ENCODE measurements around the gene NEDD1. TPM values are rescaled to one million over a fixed set of nuclear protein-coding genes. Genes with fewer than 3 reads are reported as not detected.

The NEDD1 gene
- total RNA-seq, 1 experiment from 2014 or later, result 35.4 TPM

DNA sequence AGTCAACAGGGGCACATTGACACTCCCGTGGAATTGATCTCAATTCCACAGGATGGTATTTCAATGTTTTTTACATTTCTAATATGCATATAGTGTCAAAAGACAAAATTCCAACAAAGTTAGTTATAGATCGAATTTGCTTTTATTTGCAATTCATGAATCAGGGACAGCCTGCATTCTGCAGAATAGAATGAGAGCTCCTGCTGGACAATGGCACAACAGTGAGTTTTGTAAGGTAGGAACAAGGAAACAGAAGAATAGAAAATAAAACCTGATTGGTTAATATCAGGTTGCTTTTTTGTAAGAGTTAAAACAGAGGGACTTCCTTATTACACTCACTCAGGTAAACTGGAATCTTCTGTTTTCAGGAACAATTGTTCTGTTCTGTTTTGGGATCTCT is 32.8 kb upstream of the NEDD1 start:
- H3K4me3 ChIP-seq (ENCODE audit: low read length), result no peak overlapping the region
- H3K27ac ChIP-seq (ENCODE audit: low read length), result no peak overlapping the region
- no peak overlapping the region for H3K9ac ChIP-seq (ENCODE audit: low read length)
- H3K36me3 ChIP-seq (ENCODE audit: insufficient read depth, low read length), result no peaks in the 10 kb centered on the region
- H3K79me2 ChIP-seq (ENCODE audit: low read length), result no peaks in the 10 kb centered on the region
- H3K4me2 ChIP-seq (ENCODE audit: low read depth, low read length, poor library complexity, severe bottlenecking), result no peak overlapping the region
- H4K20me1 ChIP-seq (ENCODE audit: insufficient read depth, low read depth, low read length), result no peaks in the 10 kb centered on the region
- H3K9me2 ChIP-seq (replicated peaks; ENCODE audit: insufficient read depth, low read length), result no peaks in the 10 kb centered on the region
- H3K27me3 ChIP-seq (ENCODE audit: low read length), result no peaks in the 10 kb centered on the region
- no peak for DNase-seq
- H3K4me1 ChIP-seq (ENCODE audit: low read length), result no peaks in the 10 kb centered on the region
- no peak overlapping the region for H2AFZ ChIP-seq (ENCODE audit: low read length)
- no peaks in the 10 kb centered on the region for H3K9me3 ChIP-seq (ENCODE audit: low read length)

DNA sequence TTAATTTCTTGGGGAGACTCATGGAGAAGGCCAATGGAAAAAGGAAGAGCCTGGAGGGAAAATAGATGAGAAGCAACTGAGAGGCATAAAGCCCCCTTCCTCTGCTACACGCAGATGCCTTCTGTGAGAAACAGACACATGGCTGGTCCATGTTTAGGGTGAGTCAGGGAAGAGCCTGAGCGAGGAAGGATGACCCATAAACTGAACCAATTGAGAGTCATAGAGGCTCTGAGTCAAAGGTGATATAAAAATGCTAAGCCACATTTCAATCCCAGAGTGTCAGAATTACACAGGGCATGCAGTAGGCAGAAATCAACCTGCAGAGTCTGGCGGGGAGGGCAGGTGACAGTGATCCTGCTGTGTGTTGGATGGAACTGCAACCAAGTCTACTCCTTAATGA is 30.1 kb upstream of the NEDD1 start:
- Histone ChIP-seq H3K4me1 (ENCODE audit: low read length) (no peaks in the 10 kb centered on the region), H3K9me2 (replicated peaks; ENCODE audit: insufficient read depth, low read length) (no peaks in the 10 kb centered on the region), H3K27me3 (ENCODE audit: low read length) (no peaks in the 10 kb centered on the region), H2AFZ (ENCODE audit: low read length) (no peak overlapping the region), H3K9me3 (ENCODE audit: low read length) (no peaks in the 10 kb centered on the region), H4K20me1 (ENCODE audit: insufficient read depth, low read depth, low read length) (no peaks in the 10 kb centered on the region), H3K4me3 (ENCODE audit: low read length) (no peak overlapping the region), H3K27ac (ENCODE audit: low read length) (no peak overlapping the region), H3K36me3 (ENCODE audit: insufficient read depth, low read length) (no peaks in the 10 kb centered on the region), H3K79me2 (ENCODE audit: low read length) (no peaks in the 10 kb centered on the region), H3K9ac (ENCODE audit: low read length) (no peak overlapping the region), H3K4me2 (ENCODE audit: low read depth, low read length, poor library complexity, severe bottlenecking) (no peak overlapping the region)
- no peak for DNase-seq

DNA sequence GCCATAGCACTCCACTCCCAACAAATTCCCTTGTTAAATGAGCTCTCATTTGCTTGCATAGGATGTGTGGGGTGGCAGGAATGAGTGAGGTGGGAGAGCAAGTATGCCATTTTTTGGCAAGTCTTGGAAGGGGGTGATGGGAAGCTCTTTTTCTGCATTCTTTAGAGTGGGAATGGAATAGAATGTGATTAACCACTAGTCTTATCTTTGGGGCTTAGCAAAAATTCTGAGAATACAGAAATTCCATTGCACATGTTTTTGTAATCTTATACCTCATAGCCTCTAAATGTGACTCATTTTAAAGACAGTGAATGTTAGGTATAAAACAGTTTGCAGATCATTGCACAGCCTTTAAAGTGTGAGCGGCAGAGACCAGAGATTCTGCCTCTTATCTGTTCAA is 28.4 kb upstream of the NEDD1 start:
- no peaks in the 10 kb centered on the region for H3K79me2 ChIP-seq (ENCODE audit: low read length)
- no peak overlapping the region for H3K4me3 ChIP-seq (ENCODE audit: low read length)
- H3K9me3 ChIP-seq (ENCODE audit: low read length), result no peaks in the 10 kb centered on the region
- no peaks in the 10 kb centered on the region for H3K27me3 ChIP-seq (ENCODE audit: low read length)
- H3K4me2 ChIP-seq (ENCODE audit: low read depth, low read length, poor library complexity, severe bottlenecking), result no peak overlapping the region
- H2AFZ ChIP-seq (ENCODE audit: low read length), result no peak overlapping the region
- no peaks in the 10 kb centered on the region for H3K4me1 ChIP-seq (ENCODE audit: low read length)
- no peaks in the 10 kb centered on the region for H4K20me1 ChIP-seq (ENCODE audit: insufficient read depth, low read depth, low read length)
- H3K27ac ChIP-seq (ENCODE audit: low read length), result no peak overlapping the region
- no peaks in the 10 kb centered on the region for H3K9me2 ChIP-seq (replicated peaks; ENCODE audit: insufficient read depth, low read length)
- H3K9ac ChIP-seq (ENCODE audit: low read length), result no peak overlapping the region
- no peaks in the 10 kb centered on the region for H3K36me3 ChIP-seq (ENCODE audit: insufficient read depth, low read length)
- no peak for DNase-seq

DNA sequence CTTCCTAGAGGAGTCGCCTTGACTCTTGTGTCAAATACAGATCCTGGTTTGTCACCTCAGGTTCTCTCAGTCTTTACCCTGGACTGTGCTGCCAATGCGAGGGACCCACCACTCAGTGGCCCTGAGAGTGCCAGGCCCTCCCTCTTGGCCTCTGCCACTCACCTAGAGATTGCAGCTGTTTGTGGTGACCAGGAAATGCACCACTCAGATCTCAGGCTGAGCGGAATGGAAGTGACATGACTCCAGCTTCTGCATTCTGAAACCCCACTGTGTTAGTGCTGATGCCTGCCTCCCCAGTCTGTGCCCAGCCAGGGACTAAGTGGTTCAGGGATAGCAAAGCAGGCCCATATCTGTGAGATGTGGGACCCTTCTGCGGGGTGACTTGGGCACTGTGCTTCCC is 27.8 kb upstream of the NEDD1 start:
- Histone ChIP-seq H2AFZ (ENCODE audit: low read length) (no peak overlapping the region), H3K9ac (ENCODE audit: low read length) (no peak overlapping the region), H3K79me2 (ENCODE audit: low read length) (no peaks in the 10 kb centered on the region), H3K9me2 (replicated peaks; ENCODE audit: insufficient read depth, low read length) (no peaks in the 10 kb centered on the region), H3K36me3 (ENCODE audit: insufficient read depth, low read length) (no peaks in the 10 kb centered on the region), H3K27ac (ENCODE audit: low read length) (no peak overlapping the region), H3K4me1 (ENCODE audit: low read length) (no peaks in the 10 kb centered on the region), H3K9me3 (ENCODE audit: low read length) (no peaks in the 10 kb centered on the region), H3K27me3 (ENCODE audit: low read length) (no peaks in the 10 kb centered on the region), H4K20me1 (ENCODE audit: insufficient read depth, low read depth, low read length) (no peaks in the 10 kb centered on the region), H3K4me3 (ENCODE audit: low read length) (no peak overlapping the region), H3K4me2 (ENCODE audit: low read depth, low read length, poor library complexity, severe bottlenecking) (no peak overlapping the region)
- no peak for DNase-seq

DNA sequence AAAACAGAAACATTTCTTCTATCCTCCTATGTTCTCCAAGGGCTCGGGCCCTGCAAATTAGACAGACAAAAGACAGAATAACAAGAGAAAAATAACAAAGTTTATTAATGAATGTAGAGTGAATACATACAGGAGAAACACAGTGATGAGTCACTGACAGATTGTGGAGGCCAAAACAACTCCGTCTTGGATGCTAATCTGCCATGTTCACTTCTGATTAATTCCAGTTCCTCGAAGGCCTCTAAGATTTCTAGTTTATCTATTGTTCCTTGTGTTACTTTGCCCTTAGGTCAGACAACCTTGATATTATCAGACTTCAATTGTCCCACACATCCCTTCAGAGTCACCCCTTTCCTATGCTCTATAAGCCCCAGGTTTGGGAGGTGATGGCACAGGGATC is 26.8 kb upstream of the NEDD1 start:
- Histone ChIP-seq H2AFZ (ENCODE audit: low read length) (no peak overlapping the region), H3K79me2 (ENCODE audit: low read length) (no peaks in the 10 kb centered on the region)

DNA sequence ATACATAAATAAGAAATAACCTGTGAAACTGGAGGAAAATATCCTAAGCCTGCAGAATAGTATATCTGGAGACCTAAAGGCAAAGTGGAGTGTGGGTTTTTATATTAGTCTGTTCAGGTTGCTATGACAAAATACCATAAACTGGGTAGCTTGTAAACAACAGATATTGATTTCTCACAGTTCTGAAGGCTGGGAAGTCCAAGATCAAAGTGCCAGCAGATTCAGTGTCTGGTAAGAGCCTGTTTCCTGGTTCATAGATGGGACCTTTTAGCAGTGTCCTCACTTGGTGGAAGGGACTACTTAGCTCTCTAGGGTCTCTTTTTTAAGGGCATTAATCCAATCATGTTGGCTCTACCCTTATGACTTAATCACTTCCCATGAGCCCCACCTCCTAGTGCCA is 25.4 kb upstream of the NEDD1 start:
- H3K79me2 ChIP-seq (ENCODE audit: low read length), result no peaks in the 10 kb centered on the region
- H3K27ac ChIP-seq (ENCODE audit: low read length), result no peak overlapping the region
- H3K4me1 ChIP-seq (ENCODE audit: low read length), result no peaks in the 10 kb centered on the region
- H3K4me3 ChIP-seq (ENCODE audit: low read length), result no peak overlapping the region
- no peaks in the 10 kb centered on the region for H3K9me3 ChIP-seq (ENCODE audit: low read length)
- H3K27me3 ChIP-seq (ENCODE audit: low read length), result no peaks in the 10 kb centered on the region
- DNase-seq, result no peak
- H4K20me1 ChIP-seq (ENCODE audit: insufficient read depth, low read depth, low read length), result no peaks in the 10 kb centered on the region
- no peaks in the 10 kb centered on the region for H3K9me2 ChIP-seq (replicated peaks; ENCODE audit: insufficient read depth, low read length)
- H3K9ac ChIP-seq (ENCODE audit: low read length), result no peak overlapping the region
- H3K36me3 ChIP-seq (ENCODE audit: insufficient read depth, low read length), result no peaks in the 10 kb centered on the region
- H3K4me2 ChIP-seq (ENCODE audit: low read depth, low read length, poor library complexity, severe bottlenecking), result no peak overlapping the region
- H2AFZ ChIP-seq (ENCODE audit: low read length), result no peak overlapping the region

More for the DNA sequence above, 26.8 kb upstream of the NEDD1 start:
- no peak overlapping the region for H3K9ac ChIP-seq (ENCODE audit: low read length)
- no peak for DNase-seq
- H3K36me3 ChIP-seq (ENCODE audit: insufficient read depth, low read length), result no peaks in the 10 kb centered on the region
- H3K27ac ChIP-seq (ENCODE audit: low read length), result no peak overlapping the region
- H3K9me2 ChIP-seq (replicated peaks; ENCODE audit: insufficient read depth, low read length), result no peaks in the 10 kb centered on the region
- H3K4me2 ChIP-seq (ENCODE audit: low read depth, low read length, poor library complexity, severe bottlenecking), result no peak overlapping the region
- no peaks in the 10 kb centered on the region for H3K9me3 ChIP-seq (ENCODE audit: low read length)
- H4K20me1 ChIP-seq (ENCODE audit: insufficient read depth, low read depth, low read length), result no peaks in the 10 kb centered on the region
- no peak overlapping the region for H3K4me3 ChIP-seq (ENCODE audit: low read length)
- H3K27me3 ChIP-seq (ENCODE audit: low read length), result no peaks in the 10 kb centered on the region
- no peaks in the 10 kb centered on the region for H3K4me1 ChIP-seq (ENCODE audit: low read length)

DNA sequence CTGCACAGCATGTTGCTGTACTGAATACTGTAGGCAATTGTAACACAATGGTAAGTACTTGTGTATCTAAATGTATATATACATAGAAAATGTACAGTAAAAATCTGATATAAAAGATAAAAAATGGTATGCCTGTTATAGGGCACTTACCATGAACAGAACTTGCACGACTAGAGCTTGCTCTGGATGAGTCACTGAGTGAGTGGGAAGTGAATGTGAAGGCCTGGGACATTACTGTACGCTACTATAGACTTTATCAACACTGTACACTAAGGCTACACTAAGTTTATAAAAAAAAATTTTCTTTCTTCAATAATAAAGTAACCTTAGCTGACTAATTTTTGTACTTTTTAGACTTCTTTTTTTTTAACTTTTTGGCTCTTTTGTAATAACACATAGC is 24.2 kb upstream of the NEDD1 start:
- Histone ChIP-seq H3K9ac (ENCODE audit: low read length) (no peak overlapping the region), H3K27me3 (ENCODE audit: low read length) (no peaks in the 10 kb centered on the region), H3K4me2 (ENCODE audit: low read depth, low read length, poor library complexity, severe bottlenecking) (no peak overlapping the region), H3K36me3 (ENCODE audit: insufficient read depth, low read length) (no peaks in the 10 kb centered on the region), H4K20me1 (ENCODE audit: insufficient read depth, low read depth, low read length) (no peaks in the 10 kb centered on the region), H2AFZ (ENCODE audit: low read length) (no peak overlapping the region), H3K79me2 (ENCODE audit: low read length) (no peaks in the 10 kb centered on the region), H3K9me2 (replicated peaks; ENCODE audit: insufficient read depth, low read length) (no peaks in the 10 kb centered on the region), H3K27ac (ENCODE audit: low read length) (no peak overlapping the region), H3K9me3 (ENCODE audit: low read length) (no peaks in the 10 kb centered on the region), H3K4me3 (ENCODE audit: low read length) (no peak overlapping the region), H3K4me1 (ENCODE audit: low read length) (no peaks in the 10 kb centered on the region)
- no peak for DNase-seq

DNA sequence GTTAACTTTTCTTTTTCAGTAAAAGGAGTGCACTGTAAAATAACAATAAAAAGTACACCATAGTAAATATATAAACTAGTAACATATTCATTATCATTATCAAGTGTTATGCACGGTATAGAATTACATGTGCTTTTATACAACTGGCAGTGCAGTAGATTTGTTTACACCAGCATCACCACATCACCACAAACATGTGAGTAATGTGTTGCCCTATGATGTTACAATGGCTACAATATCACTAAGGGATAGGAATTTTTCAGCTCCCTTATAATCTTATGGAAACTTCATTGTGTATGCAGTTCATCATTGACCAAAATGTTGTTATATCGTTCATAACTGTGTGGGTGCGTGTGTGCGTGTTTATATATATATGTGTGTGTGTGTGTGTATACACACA is 23.5 kb upstream of the NEDD1 start:
- DNase-seq, result no peak

More for the DNA sequence above, 23.5 kb upstream of the NEDD1 start:
- Histone ChIP-seq H3K27me3 (ENCODE audit: low read length) (no peaks in the 10 kb centered on the region), H2AFZ (ENCODE audit: low read length) (no peak overlapping the region), H4K20me1 (ENCODE audit: insufficient read depth, low read depth, low read length) (no peaks in the 10 kb centered on the region), H3K4me2 (ENCODE audit: low read depth, low read length, poor library complexity, severe bottlenecking) (no peak overlapping the region), H3K9me2 (replicated peaks; ENCODE audit: insufficient read depth, low read length) (no peaks in the 10 kb centered on the region), H3K36me3 (ENCODE audit: insufficient read depth, low read length) (no peaks in the 10 kb centered on the region), H3K4me3 (ENCODE audit: low read length) (no peak overlapping the region), H3K4me1 (ENCODE audit: low read length) (no peaks in the 10 kb centered on the region), H3K27ac (ENCODE audit: low read length) (no peak overlapping the region), H3K9ac (ENCODE audit: low read length) (no peak overlapping the region), H3K79me2 (ENCODE audit: low read length) (no peaks in the 10 kb centered on the region), H3K9me3 (ENCODE audit: low read length) (no peaks in the 10 kb centered on the region)
